ENCODE data around the gene GPR156. TPM values are rescaled to one million over a fixed set of nuclear protein-coding genes. Genes with fewer than 3 reads are reported as not detected.

GPR156 gene
- total and polyA plus RNA-seq, 9 of the 15 experiments (the other 6 are each of a cell fraction or from before 2014, with no cell fraction given) = 0.07 to 0.14 (median 0.12) TPM; not detected in 5

DNA sequence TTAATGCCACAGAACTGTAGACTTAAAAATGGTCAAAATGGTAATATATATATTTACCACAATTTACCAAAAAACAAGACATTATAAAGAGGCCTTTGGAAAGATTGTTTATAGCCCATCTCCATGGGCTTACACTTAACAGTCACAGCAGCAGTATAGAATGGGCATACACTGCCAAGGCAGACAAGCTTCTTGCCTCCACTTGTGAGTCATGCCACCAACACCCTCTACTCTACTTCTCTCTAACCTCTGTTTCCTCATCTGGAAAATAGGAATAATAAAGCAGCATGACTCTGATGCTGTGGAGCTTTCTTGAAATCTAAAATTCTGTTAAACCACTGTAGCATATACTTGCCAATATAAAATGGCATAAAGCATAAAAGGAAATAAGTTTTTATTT, 14.4 kb upstream of the GPR156 start (continued):
- TF ChIP-seq E4F1 (CRISPR knock-in tag; IDR thresholded peaks at IDR 0.05; ENCODE audit: borderline replicate concordance) (no peak), GTF2A2 (tag; IDR thresholded peaks at IDR 0.05) (no peak), ZNF561 (CRISPR knock-in tag; conservative IDR thresholded peaks at IDR 0.05) (no peak)
- TF ChIP-seq, protein P1, sequence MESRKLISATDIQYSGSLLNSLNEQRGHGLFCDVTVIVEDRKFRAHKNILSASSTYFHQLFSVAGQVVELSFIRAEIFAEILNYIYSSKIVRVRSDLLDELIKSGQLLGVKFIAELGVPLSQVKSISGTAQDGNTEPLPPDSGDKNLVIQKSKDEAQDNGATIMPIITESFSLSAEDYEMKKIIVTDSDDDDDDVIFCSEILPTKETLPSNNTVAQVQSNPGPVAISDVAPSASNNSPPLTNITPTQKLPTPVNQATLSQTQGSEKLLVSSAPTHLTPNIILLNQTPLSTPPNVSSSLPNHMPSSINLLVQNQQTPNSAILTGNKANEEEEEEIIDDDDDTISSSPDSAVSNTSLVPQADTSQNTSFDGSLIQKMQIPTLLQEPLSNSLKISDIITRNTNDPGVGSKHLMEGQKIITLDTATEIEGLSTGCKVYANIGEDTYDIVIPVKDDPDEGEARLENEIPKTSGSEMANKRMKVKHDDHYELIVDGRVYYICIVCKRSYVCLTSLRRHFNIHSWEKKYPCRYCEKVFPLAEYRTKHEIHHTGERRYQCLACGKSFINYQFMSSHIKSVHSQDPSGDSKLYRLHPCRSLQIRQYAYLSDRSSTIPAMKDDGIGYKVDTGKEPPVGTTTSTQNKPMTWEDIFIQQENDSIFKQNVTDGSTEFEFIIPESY (CRISPR knock-in tag; IDR thresholded peaks at IDR 0.05) = no peak
- TF ChIP-seq, protein P2, sequence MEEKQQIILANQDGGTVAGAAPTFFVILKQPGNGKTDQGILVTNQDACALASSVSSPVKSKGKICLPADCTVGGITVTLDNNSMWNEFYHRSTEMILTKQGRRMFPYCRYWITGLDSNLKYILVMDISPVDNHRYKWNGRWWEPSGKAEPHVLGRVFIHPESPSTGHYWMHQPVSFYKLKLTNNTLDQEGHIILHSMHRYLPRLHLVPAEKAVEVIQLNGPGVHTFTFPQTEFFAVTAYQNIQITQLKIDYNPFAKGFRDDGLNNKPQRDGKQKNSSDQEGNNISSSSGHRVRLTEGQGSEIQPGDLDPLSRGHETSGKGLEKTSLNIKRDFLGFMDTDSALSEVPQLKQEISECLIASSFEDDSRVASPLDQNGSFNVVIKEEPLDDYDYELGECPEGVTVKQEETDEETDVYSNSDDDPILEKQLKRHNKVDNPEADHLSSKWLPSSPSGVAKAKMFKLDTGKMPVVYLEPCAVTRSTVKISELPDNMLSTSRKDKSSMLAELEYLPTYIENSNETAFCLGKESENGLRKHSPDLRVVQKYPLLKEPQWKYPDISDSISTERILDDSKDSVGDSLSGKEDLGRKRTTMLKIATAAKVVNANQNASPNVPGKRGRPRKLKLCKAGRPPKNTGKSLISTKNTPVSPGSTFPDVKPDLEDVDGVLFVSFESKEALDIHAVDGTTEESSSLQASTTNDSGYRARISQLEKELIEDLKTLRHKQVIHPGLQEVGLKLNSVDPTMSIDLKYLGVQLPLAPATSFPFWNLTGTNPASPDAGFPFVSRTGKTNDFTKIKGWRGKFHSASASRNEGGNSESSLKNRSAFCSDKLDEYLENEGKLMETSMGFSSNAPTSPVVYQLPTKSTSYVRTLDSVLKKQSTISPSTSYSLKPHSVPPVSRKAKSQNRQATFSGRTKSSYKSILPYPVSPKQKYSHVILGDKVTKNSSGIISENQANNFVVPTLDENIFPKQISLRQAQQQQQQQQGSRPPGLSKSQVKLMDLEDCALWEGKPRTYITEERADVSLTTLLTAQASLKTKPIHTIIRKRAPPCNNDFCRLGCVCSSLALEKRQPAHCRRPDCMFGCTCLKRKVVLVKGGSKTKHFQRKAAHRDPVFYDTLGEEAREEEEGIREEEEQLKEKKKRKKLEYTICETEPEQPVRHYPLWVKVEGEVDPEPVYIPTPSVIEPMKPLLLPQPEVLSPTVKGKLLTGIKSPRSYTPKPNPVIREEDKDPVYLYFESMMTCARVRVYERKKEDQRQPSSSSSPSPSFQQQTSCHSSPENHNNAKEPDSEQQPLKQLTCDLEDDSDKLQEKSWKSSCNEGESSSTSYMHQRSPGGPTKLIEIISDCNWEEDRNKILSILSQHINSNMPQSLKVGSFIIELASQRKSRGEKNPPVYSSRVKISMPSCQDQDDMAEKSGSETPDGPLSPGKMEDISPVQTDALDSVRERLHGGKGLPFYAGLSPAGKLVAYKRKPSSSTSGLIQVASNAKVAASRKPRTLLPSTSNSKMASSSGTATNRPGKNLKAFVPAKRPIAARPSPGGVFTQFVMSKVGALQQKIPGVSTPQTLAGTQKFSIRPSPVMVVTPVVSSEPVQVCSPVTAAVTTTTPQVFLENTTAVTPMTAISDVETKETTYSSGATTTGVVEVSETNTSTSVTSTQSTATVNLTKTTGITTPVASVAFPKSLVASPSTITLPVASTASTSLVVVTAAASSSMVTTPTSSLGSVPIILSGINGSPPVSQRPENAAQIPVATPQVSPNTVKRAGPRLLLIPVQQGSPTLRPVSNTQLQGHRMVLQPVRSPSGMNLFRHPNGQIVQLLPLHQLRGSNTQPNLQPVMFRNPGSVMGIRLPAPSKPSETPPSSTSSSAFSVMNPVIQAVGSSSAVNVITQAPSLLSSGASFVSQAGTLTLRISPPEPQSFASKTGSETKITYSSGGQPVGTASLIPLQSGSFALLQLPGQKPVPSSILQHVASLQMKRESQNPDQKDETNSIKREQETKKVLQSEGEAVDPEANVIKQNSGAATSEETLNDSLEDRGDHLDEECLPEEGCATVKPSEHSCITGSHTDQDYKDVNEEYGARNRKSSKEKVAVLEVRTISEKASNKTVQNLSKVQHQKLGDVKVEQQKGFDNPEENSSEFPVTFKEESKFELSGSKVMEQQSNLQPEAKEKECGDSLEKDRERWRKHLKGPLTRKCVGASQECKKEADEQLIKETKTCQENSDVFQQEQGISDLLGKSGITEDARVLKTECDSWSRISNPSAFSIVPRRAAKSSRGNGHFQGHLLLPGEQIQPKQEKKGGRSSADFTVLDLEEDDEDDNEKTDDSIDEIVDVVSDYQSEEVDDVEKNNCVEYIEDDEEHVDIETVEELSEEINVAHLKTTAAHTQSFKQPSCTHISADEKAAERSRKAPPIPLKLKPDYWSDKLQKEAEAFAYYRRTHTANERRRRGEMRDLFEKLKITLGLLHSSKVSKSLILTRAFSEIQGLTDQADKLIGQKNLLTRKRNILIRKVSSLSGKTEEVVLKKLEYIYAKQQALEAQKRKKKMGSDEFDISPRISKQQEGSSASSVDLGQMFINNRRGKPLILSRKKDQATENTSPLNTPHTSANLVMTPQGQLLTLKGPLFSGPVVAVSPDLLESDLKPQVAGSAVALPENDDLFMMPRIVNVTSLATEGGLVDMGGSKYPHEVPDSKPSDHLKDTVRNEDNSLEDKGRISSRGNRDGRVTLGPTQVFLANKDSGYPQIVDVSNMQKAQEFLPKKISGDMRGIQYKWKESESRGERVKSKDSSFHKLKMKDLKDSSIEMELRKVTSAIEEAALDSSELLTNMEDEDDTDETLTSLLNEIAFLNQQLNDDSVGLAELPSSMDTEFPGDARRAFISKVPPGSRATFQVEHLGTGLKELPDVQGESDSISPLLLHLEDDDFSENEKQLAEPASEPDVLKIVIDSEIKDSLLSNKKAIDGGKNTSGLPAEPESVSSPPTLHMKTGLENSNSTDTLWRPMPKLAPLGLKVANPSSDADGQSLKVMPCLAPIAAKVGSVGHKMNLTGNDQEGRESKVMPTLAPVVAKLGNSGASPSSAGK (IDR thresholded peaks at IDR 0.05) = no peak

Measured in K562 (cell line).